Measurements from ENCODE around the gene KRT10. TPM values are rescaled to one million over a fixed set of nuclear protein-coding genes. Genes with fewer than 3 reads are reported as not detected.

KRT10 gene
- total RNA-seq, 1 experiment from 2014 or later: 62.3 TPM

GRCh38 chr17:40839194-40839593 is 16.8 kb upstream of the KRT10 start (continued):
- TF ChIP-seq, protein P1, sequence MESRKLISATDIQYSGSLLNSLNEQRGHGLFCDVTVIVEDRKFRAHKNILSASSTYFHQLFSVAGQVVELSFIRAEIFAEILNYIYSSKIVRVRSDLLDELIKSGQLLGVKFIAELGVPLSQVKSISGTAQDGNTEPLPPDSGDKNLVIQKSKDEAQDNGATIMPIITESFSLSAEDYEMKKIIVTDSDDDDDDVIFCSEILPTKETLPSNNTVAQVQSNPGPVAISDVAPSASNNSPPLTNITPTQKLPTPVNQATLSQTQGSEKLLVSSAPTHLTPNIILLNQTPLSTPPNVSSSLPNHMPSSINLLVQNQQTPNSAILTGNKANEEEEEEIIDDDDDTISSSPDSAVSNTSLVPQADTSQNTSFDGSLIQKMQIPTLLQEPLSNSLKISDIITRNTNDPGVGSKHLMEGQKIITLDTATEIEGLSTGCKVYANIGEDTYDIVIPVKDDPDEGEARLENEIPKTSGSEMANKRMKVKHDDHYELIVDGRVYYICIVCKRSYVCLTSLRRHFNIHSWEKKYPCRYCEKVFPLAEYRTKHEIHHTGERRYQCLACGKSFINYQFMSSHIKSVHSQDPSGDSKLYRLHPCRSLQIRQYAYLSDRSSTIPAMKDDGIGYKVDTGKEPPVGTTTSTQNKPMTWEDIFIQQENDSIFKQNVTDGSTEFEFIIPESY (IDR thresholded peaks at IDR 0.05; ENCODE audit: extremely low read depth, insufficient replicate concordance, low read length): no peak
- TF ChIP-seq POLR2AphosphoS5 (IDR thresholded peaks at IDR 0.05; ENCODE audit: low read depth, low read length) (no peak), YY1 (IDR thresholded peaks at IDR 0.05; ENCODE audit: extremely low read depth, insufficient replicate concordance, low read depth, low read length) (no peak)

DNA sequence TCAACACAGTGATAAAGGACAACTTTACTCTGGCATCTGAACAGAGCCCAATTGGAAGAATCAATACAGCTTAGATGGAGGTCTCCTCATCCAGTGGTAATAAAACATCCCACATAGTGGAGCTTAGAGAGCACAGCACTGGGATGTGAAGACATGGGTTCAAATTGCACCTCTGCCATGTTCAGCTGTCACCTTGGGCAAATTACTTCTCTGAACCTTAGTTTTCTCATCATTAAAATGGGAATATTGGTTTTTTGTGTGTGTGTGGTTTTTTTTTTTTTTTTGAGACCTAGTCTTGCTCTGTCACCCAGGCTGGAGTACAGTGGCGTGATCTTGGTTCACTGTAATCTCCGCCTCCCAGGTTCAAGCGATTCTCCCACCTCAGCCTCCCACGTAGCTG is 13.6 kb upstream of the KRT10 start:
- no peaks in the 10 kb centered on the region for H3K27me3 ChIP-seq (ENCODE audit: insufficient read depth, low read length)
- BruUV-seq (replicated peaks): no TSS peak
- peaks cover 3 to 12% of the 10 kb centered on the region in 2 experiments; a peak in 1 of 4 replicates for H3K36me3 ChIP-seq (ENCODE audit: control insufficient read depth in 1 of 2, insufficient read depth in 2 of 2, low read length in 2 of 2)
- no peak overlapping the region for H3K4me3 ChIP-seq (replicated peaks in 1 of 2; ENCODE audit: low read depth in 1 of 2, low read length in 2 of 2)
- H3K4me2 ChIP-seq (ENCODE audit: low read length): no peak overlapping the region
- no peak overlapping the region for H3K27ac ChIP-seq (ENCODE audit: low read depth, low read length)
- DNase-seq (ENCODE audit: low read depth, low spot score) (no peak), ATAC-seq (no peak)
- H3K9me2 ChIP-seq (ENCODE audit: insufficient read depth): no peaks in the 10 kb centered on the region
- CTCF ChIA-PET: no interaction called here
- TF ChIP-seq SP1 (IDR thresholded peaks at IDR 0.05; ENCODE audit: low read depth): no peak
- TF ChIP-seq FOSL1 (IDR thresholded peaks at IDR 0.05; ENCODE audit: low read depth): no peak
- TF ChIP-seq POLR2A (IDR thresholded peaks at IDR 0.05; ENCODE audit: borderline replicate concordance, extremely low read depth, insufficient read depth, insufficient read length): no peak
- no peak for TF ChIP-seq ELF1 (IDR thresholded peaks at IDR 0.05; ENCODE audit: borderline replicate concordance, low read depth)
- POLR2A ChIA-PET: no interaction called here
- RAD21 ChIA-PET (ENCODE audit: low non-redundant PET in 1 of 2, low total read pairs in 2 of 2, uncharacterized antibody in 2 of 2, unreplicated experiment in 2 of 2): no interaction called here
- H3K4me1 ChIP-seq (ENCODE audit: control insufficient read depth in 1 of 2, insufficient read depth in 2 of 2, low read length in 2 of 2): no peaks in the 10 kb centered on the region
- intact Hi-C loops (cut with micrococcal nuclease): no loop called here
- no peak overlapping the region for H2AFZ ChIP-seq (ENCODE audit: low read depth, low read length, poor library complexity, severe bottlenecking)
- H4K20me1 ChIP-seq (ENCODE audit: insufficient read depth): no peaks in the 10 kb centered on the region
- H3K79me2 ChIP-seq (ENCODE audit: insufficient read depth, low read length): peaks cover 10% of the 10 kb centered on the region; the same call in 1 of the 2 replicates
- no peaks in the 10 kb centered on the region for H3K9me3 ChIP-seq (ENCODE audit: control insufficient read depth in 1 of 2, insufficient read depth in 1 of 2, low read depth in 1 of 2, low read length in 2 of 2)
- no peak overlapping the region for H3K9ac ChIP-seq (ENCODE audit: low read length)
